HG02588 (cell line): Measurements from ENCODE around the gene NUMA1.

Source experiments
- ATAC-seq: cut with Tn5 transposase; IDR thresholded peaks from one replicate; pipeline ENCODE4 v1.9.1; 2021; ENCODE audit warnings: mild to moderate bottlenecking, moderate library complexity; ENCODE audit not compliant: unreplicated experiment

Gene NUMA1

DNA sequence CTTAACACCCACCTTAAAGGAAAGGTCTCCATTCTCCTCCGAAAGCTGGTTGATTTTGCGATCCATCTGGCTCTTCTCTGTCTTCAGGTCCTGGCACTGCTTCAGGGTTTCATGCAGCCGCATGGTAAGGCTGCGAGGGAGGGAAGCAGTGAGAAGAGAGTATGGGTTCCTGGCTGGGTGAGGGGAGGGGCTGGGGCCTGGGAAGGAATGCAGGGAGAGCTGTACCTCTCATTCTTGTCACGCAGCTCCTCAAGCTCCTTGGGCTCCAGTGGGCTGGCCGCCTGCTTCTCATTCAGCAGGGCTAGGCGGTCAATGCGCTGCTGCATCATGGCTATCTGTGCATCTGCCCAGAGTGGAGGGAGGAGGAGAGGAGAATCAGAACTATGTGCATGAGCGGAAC, 62.2 kb downstream of the NUMA1 start:
- no peak for ATAC-seq

DNA sequence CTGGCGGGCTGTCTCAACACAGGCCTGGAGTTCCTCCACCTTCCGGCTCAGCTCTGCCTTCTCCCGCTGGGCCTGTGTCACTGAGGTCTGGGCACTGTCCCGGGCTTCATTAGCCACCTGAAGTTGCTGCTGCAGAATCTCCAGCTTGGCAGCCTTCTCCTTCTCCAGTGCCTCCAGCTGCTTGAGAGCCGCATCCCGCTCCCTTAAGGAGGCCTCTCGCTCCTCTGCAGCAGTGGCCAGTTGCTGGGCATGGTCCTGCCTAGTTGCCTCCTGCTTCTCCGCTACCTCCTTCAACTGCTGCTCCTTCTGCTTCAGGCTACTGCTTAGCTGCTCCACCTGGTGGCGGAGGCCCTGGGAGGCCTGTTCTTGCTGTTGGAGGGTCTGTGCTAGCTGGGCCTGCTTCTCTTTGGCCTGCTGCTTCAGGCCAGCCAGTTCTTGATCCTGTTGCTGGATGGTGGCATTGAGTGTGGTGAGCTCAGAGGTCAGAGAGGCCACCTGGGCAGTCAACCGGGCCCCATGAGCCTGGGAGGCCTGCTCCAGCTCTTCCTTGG, 64.8 kb downstream of the NUMA1 start:
- ATAC-seq, result no peak

DNA sequence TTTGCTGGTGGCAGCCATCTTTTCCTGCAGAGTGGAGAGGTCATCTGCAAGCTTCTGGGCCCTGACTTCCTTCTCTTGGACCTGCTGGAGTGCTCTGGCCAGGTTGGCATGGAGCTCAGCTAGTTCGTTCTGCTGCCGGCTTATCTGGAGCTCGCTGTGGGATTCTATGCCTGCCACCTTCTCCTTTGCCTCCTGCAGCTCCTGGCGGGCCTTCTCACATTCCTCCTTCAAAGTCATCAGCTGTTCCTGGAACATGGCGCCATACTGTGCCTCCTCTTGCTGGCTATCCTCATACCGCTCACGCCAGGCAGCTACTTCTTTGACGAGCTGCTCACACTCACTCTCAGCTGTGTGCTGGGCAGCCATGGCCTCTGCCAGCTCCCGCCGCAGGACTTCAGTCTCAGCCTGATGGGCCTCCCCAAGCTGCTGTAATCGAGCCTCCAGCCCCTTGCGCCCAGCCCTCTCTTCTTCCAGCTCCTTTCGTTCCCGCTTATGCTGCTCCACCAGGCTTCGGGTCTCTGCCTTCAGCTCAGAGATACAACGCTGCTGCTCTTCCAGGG, 65.5 kb downstream of the NUMA1 start:
- ATAC-seq, result no peak

DNA sequence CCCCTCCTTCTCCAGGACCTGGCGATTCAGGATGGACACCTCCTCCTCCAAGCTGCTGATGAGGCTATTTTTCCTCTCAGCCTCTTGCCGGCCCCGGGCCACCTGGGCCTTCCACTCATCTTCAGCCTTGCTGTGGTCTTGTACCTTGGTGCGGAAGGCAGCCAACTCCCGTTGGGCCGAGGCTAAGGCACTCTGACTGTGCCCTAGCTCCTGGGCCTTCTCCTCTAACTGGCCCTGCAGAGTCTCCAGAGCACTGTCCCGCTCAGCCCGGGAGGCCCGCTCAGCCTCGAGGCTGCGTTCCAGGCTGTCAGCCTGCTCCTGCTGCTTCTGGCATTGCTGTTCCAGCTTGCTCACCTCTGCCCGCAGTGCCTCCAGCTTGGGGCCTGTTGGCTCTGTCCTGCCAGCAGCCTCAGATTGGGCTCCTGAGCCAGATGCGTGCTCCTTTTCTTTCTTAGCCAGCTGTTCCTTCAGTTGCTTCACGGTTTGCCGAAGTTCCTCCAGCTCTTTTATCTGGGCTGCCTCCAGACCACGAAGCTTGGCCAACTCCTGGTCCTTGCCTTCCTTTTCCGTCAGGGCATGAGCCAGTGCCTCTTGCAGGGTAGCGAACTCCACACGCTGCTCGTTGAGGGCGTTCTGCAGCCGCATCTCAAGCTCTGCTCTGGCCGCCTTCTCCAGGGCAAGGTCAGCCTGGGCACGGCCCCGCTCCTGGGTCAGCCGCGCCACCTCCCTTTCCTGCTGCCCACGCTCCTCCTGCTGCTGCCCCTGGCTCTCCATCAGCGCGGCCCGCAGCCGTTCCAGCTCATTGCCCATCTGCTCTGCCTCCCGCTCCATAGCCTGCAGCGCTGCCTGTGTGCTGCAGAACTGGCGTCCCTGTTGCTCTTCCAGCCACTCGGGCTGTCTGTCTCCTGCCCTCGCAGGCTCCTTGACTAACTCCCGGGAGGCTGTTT, 66.3 kb downstream of the NUMA1 start:
- no peak for ATAC-seq

DNA sequence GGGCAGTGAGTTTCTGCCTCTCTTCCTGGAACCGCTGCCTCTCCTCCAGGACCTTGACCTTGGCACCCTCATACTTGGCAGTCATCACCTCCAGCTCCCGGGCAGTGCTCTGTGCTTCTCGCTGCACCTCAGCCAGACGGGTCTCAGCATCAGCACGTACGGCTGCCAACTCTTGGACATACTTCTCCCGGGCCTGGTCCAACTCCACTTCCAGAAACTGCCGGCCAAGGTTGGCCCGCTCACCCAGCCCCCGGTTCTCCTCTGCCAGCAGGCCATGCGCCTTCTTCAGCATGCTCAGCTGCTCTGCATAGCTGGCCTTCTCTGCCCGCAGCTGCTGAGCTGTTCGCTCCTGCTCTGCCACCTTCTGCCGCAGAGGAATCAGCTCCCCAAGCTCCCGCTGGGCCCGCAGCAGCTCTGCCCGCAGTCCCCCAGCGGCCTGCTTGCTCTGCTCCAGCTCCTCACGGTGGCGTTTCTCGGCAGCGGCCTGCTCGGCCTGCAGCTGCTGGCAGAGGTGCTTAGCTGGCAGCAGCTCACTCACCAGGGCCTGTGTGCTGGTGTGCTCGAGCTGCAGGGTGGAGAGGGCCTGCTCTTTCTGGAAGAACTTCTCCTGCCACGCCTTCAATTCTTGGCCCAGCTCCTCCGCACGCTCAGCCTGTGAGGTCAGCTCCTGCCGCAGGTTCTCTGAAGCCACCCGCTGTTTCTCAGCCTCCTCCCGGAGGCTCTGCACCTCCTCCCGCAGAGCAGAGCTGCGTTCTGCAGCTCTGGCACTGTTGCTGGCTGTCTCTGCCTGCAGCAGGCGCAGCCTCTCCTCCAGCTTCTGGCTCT, 67.2 kb downstream of the NUMA1 start:
- ATAC-seq, result no peak

DNA sequence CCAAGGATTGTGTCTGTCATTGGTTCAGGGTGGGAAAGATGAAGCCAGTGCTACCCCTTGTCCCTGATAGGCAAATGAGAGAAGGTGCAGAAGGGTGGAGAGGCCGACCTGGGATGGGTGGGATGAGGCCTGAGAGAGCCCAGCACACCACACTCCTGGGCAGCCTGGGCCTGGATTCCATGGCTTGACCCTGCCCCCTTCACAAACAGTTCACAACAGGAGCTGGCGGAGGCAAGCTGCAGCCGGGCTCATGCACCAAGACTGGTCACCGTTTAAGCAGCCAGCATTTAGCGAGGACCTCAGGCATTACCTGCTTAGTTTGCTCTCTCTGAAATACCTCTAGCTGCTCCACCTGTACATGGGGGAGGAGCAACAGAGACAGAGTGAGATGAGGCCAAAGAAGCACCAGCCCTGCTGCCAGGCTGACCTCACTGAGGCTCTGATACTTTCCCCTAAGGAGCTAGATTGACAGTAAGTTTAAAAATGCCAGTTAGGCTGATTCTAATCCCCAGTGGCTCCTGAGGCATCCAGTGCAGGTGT, 68.2 kb downstream of the NUMA1 start:
- ATAC-seq, result no peak

DNA sequence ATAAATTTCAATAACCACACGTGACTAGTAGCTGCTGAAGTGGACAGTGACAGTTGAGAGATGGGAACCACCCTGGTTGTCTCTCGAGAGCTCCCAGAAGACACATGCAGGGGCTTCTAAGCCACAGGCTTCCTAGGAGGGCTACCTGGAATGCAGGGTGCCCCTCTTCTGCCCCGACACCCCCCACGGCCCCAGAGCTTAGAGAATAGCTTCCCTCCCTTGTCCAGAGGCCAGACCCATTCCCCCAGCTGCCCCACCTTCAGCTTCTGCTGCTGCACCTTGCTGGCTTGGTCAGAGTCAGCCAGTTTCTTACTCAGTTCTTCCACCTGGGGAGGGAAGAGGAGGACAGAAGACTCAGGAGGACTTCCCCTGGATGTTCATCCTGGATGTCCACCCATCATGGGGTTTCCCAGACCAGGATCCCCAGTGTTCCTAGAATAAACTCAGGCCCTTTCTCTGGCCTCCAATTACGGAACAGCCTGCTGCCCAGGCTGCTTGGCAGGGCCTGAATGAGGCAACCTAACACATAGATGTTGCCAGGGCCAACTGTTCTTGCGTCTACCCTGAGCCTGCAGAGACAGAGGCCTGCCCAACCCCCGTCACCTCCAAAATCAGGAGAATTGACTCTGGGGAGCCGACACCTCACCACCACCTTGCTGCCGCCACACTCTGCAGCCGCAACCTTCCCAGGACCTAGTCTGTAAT, 69.7 kb downstream of the NUMA1 start:
- no peak for ATAC-seq

DNA sequence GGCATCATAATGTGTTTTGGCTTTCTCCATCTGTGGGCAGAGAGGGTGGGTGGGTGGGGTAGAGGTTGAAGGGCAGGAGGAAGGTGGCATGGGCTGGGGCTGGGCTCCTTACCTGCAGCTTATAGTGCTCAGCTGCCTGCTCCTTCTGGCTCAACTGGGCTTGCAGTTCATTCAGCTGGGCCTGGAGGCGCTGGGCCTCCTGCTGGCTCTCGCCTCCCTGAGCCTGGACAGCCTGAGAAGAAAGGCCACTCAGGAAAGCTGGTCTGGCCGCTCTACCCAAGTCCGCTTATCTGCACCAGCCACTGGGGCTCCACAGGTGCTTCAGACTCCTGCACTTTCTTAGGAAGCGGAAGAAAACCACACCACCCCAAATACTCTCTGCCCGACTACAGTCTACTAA, 71.2 kb downstream of the NUMA1 start:
- no peak for ATAC-seq

DNA sequence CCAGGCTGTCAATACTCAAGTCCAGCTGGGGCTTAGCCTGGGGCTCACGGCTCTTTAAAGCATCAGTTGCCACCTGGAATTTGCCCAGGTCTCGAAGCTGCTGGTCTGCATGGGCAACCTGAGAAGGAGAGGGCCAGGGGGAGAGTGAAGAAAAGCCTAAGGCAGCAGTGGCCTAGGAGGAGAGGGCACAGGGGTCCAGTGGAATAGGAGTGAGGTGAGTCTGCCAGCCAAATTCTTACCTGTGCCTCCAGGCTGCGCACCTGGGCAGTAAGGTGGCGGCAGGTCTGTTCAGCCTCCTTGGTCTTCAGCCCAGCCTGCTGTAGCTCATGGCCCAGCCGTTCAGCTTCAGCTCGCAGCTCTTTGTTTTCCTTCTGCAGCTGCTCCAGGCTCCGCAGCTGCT, 71.6 kb downstream of the NUMA1 start:
- ATAC-seq, result no peak

DNA sequence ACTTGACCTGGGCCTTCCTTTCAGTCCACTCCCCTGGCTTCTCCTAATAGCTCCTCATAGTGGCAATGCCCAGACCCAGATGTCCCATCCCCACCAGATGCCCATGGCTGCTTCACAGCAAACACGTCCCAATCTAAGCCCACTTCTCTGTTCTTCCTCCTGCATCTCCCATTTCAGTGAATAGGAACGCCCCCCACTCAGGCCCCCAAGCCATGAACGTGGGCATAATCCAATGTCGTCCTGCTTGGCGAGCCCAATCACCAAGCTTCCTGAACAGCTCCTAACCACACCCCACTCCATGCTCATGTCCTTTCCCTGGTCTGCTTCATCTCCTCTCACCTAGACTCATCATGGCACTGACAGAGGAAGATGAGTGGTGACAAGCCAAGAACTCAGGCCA, 72.8 kb downstream of the NUMA1 start:
- no peak for ATAC-seq

DNA sequence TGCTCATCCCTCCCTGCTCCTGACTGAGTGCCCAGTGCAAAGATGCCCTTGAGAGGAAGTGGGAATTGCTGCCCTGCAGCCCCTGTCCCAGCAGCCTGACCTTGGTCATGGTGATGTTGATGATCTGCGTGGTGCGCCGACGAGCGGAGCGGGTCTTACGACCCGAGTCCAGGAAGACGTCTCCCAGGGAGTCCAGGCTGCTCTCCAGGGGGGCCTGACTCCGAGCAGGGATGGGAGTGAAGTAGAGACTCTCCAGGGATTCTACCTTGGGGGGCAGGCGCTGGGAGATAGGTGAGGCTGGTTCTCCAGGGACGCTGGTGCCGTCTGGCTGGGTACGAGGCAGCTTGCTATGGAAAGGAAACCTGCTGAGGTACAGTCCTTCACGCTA, 73.3 kb downstream of the NUMA1 start:
- no peak for ATAC-seq

DNA sequence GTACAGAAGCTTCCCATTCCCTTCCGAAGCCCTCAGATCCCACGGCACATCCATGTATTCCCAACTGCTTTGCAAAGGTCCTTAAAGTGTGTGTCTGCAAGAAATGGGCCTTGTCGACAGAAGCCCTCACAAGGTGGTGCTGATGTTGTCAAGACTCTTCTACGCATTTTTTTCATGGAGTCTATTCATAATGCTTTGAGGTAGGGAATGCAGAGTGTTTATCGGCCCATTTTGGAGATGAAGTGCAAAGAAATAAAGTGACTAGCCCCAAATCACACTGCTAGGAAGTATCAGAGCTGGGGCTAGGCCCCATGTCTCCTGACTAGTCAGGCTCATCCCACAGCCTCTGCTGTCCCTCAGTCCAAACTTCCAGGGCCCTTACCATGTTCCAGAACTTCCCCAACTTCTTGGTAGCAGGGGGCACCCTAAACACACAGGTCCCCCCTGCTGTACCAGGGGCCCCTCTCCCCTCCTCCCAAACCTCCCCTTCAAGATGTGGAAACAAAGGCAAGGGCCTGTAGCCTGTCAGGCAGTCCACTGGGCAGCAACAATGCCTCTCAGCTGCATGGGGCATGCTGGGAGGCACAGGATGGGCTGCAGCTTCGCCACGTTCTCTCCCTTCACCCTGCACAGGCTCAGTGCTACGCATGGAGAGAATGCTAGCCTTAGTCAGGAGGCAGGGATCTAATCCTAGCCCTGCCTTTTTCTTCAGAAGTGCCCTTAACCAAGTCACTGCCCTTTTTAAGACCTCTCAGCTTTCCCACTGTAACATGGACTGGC, 73.8 kb downstream of the NUMA1 start:
- no peak for ATAC-seq

DNA sequence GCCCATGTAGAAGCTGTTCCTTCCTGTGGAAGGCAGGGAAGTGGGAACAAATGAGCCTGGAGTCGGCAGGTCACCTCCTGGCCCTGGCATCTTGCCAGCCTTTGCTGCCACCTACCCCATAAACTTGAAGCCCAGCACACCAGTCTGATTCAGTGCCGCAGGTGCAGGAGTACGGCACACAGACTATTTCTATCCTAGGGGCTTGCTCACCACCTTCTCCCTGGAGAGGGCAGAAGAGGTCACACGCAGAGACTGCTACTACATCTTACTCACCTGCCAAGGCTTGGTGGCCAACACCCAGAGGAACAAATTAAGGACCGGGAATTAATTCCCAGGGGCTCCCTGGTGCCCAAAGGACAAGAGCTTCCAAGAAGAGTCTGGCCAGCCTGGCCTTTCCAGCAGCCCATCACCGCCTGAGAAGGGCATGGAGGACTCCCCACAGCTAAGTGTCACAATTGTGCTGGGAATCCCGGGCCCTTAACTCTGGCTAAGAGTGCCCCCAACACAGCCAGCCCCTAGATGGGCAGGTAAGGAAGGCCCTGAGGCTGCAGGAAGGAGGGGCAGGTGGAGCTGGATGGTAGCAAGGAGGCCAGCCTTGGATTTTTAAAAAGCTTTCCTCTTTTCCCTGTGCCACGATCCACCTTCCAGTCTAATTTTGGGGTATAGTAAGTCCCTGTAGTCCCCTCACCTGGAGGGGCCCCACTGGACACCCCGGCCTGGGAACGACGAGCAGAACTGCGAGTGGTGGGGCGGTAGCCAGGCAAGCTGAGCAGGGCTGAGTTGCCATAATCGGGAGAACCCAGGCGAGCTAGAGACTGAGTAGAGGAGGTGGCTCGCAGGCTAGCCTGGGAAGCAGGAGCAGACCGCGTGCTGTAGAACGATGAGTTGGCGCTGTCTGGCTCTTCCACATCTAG, 74.7 kb downstream of the NUMA1 start:
- no peak for ATAC-seq

DNA sequence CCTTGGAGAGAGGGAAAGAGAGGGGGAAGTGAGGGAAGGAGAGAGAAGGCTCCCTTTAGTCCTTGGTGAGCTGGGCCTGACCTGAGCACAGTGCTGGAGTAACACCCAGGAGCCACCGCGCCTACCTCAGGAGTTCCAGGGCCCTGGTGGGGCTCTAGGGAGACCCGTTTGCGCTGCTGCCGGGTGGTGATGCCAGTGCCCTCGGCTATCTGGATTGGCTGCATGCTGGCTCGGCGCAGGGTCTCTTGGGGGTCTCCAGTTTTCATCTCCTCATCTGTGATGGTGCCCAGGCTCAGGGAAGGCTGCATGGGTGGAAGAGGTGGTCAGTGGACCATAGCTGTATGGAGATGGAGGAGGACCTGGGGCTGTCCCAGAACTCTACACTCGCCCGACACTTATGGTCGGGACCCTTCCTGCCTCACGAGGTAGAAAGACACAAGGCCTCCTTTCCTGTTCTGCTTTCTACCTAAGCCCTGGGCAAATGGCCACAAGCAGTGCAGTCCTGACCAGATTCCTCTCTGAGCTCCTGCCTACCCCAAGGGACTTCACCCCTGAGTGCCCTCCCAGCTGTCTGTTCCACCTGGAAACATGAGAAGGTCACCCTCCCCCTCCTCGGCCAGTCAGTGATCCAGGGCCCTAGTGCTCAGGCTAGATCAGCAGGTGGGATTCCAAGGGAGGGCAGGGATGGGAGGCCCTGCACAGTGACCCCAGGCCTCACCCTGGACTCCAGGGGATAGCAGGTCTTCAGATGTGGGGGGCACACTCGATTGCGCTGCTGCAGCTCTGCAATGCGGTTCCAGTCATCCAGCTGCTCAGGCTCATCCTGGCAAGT, 75.6 kb downstream of the NUMA1 start:
- no peak for ATAC-seq

DNA sequence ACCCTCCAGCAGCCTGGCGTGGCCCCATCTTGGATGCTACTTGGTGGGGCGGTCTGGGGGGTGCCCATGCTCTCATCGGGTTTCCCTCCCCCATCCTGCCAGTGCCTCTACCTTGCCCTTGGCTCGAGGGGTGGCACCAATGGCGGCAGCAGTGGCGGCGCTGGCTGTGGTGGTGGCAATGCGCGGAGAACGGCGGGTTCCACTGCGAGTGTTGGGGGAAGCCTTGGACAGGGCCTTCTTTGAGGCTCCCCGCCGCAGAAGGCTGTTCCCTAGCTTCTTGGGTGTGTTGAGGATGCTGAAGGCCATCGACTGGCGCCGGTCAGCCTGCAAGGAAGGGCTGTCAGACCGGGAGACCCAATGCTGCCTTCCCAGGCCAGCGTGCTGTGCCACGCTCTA, 76.6 kb downstream of the NUMA1 start:
- ATAC-seq, result no peak

DNA sequence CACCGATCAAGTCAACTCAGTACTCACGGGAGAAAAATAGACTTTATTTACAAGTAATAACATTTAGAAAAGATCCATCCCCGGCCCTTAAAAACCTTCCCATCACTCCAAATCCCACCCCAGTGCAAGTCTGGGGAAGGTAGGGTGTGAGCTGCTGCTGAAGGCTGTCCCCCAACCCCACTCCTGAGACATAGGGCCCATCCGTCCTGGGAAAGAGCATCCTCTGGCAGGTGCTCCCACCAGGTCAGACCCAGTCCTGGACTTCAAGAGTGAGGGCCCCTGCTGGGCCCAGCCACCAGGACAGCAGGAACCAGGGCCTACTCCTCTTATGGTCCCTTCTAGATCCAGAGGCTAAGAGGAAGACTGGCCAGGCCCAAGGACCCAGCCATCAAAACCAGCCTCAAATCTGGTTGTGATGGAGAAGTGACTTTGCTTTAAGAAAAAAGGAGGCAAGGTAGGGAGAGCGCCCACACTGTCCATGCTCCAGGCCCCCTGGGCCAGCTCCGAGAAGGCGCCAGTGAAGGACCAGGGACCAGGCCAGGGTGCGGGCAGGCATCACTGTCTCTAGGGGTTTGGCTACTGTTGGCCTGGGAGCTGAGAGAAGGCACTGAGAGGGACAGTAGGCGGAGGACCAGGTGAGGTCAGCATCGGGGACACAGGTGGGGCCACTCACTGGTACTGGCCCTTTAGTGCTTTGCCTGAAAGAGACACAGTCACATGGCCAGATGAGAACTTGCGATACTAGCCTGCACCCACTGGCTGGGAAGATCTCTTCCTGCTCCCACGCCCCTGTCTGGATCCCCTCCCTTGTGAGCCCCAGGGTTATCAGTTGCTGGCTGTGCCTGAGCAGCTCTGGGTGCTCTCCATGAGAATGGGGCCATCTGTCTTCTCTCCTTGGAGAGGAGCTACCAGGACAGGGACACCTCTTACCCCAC, 77.2 kb downstream of the NUMA1 start:
- no peak for ATAC-seq
